SU-DHL-6 (cell line): Measurements from ENCODE around the gene MED8.

Source experiments
- CTCF ChIP-seq: fragments of 200-600 bp; sonication (generic); IDR thresholded peaks from one replicate; pipeline ENCODE4 v1.5.1; 2017; ENCODE audit warnings: antibody characterized with exemption, mild to moderate bottlenecking, low read length, moderate library complexity; ENCODE audit not compliant: insufficient read depth, poor library complexity, severe bottlenecking
- EZH2phosphoT487 ChIP-seq: fragments of 200-600 bp; sonication (generic), shearing (Covaris generic); conservative IDR thresholded peaks from 2 replicates; pipeline ENCODE4 v1.6.1; 2018; ENCODE audit warnings: mild to moderate bottlenecking, antibody characterized with exemption, low read length, moderate library complexity, mixed read lengths

- TF ChIP-seq CTCF (no peak), EZH2phosphoT487 (no peak)
Observed at GRCh38 chr1:43349594-43350306, 39.9 kb downstream of the MED8 start.
